Neural progenitor cell (in vitro differentiated cells): ENCODE results near the gene DLG2. TPM values are rescaled to one million over a fixed set of nuclear protein-coding genes. Genes with fewer than 3 reads are reported as not detected.

Experiments
- DNase-seq: peaks from one replicate; pipeline ENCODE4 v3.0.0-alpha.2; 2016; ENCODE audit warnings: low spot score
- H2AFZ ChIP-seq: fragments of 200-600 bp; sonication (generic); replicated peaks from 2 replicates; pipeline ENCODE4 v1.6.1; 2016; ENCODE audit warnings: antibody characterized with exemption
- H3F3A ChIP-seq: fragments of 200-600 bp; sonication (generic); 2 replicates; pipeline ENCODE4 v1.6.1; 2016; ENCODE audit warnings: antibody characterized with exemption, low read depth
- H3K27ac ChIP-seq: fragments of 200-600 bp; sonication (generic); 2 replicates; pipeline ENCODE4 v1.5.1; 2016; ENCODE audit warnings: mild to moderate bottlenecking
- H3K27me3 ChIP-seq: fragments of 200-600 bp; sonication (generic); 2 replicates; pipeline ENCODE4 v1.6.1; 2016; ENCODE audit warnings: mild to moderate bottlenecking, moderate library complexity
- H3K36me3 ChIP-seq: fragments of 200-600 bp; sonication (generic); 2 replicates; pipeline ENCODE4 v1.5.1; 2016
- H3K4me1 ChIP-seq: fragments of 200-600 bp; sonication (generic); 2 replicates; pipeline ENCODE4 v1.6.1; 2016; ENCODE audit warnings: mixed run types
- H3K4me2 ChIP-seq: fragments of 200-600 bp; sonication (generic); 2 replicates; pipeline ENCODE4 v1.6.1; 2016
- H3K4me3 ChIP-seq: fragments of 200-600 bp; sonication (generic); 2 replicates; pipeline ENCODE4 v1.5.1; 2016
- H3K79me2 ChIP-seq: fragments of 200-600 bp; sonication (generic); 2 replicates; pipeline ENCODE4 v1.6.1; 2016; ENCODE audit warnings: low read depth
- H3K9ac ChIP-seq: fragments of 200-600 bp; sonication (generic); 2 replicates; pipeline ENCODE4 v1.6.1; 2016
- H3K9me3 ChIP-seq: fragments of 200-600 bp; sonication (generic); 2 replicates; pipeline ENCODE4 v1.5.1; 2016; ENCODE audit warnings: low read depth
- H4K20me1 ChIP-seq: fragments of 200-600 bp; sonication (generic); 2 replicates; pipeline ENCODE4 v1.6.1; 2016; ENCODE audit warnings: low read depth
- H3K27ac Mint-ChIP-seq: 3 replicates; pipeline ENCODE4 v1.8.0; 2021; ENCODE audit warnings: mixed read lengths
- H3K27me3 Mint-ChIP-seq: 2 replicates; pipeline ENCODE4 v1.8.0; 2022; ENCODE audit warnings: low read depth, mild to moderate bottlenecking, inconsistent platforms, moderate library complexity, mixed read lengths; ENCODE audit not compliant: insufficient read depth
- H3K36me3 Mint-ChIP-seq: 3 replicates; pipeline ENCODE4 v1.8.0; 2021; ENCODE audit warnings: mixed read lengths
- H3K4me1 Mint-ChIP-seq: 3 replicates; pipeline ENCODE4 v1.8.0; 2021; ENCODE audit warnings: mixed read lengths
- H3K4me3 Mint-ChIP-seq: 3 replicates; pipeline ENCODE4 v1.8.0; 2021; ENCODE audit warnings: mild to moderate bottlenecking, moderate library complexity, mixed read lengths
- H3K9me3 Mint-ChIP-seq: 3 replicates; pipeline ENCODE4 v1.8.0; 2020; ENCODE audit warnings: mixed read lengths
- CTCF ChIP-seq: fragments of 200-600 bp; sonication (generic); IDR thresholded peaks from 2 replicates; pipeline ENCODE4 v1.5.1; 2017; ENCODE audit warnings: antibody characterized with exemption, mild to moderate bottlenecking
- EZH2 ChIP-seq: fragments of 200-600 bp; sonication (generic); IDR thresholded peaks from 2 replicates; pipeline ENCODE4 v1.6.1; 2017; ENCODE audit warnings: antibody characterized with exemption, mild to moderate bottlenecking, moderate library complexity
- EZH2phosphoT487 ChIP-seq: fragments of 200-600 bp; sonication (generic); IDR thresholded peaks from 2 replicates; pipeline ENCODE4 v1.6.1; 2017; ENCODE audit warnings: antibody characterized with exemption
- total RNA-seq: library from RNA; depleted of rRNA; stranded (reverse); fragments of >200 nt; gene quantifications from 2 replicates; pipeline ENCODE4 v1.2.3, GENCODE V29; 2015; ENCODE audit warnings: low replicate concordance

Gene DLG2
- total RNA-seq, 1 donor from 2014 or later, result 7.5 TPM

GRCh38 chr11:83971063-83971462 is 1656.1 kb downstream of the DLG2 start:
- Mint-ChIP-seq H3K4me1 (peaks cover 37% of the 10 kb centered on the region), H3K27ac (peak overlapping the region; percentile 13), H3K36me3 (no peaks in the 10 kb centered on the region), H3K9me3 (no peaks in the 10 kb centered on the region), H3K4me3 (no peak overlapping the region), H3K27me3 (no peaks in the 10 kb centered on the region)
- H3K9me3 ChIP-seq, result no peaks in the 10 kb centered on the region
- H3K4me3 ChIP-seq, result no peak overlapping the region
- no peak overlapping the region for H3K9ac ChIP-seq
- no peak overlapping the region for H2AFZ ChIP-seq
- no peaks in the 10 kb centered on the region for H4K20me1 ChIP-seq
- H3K27ac ChIP-seq, result no peak overlapping the region
- DNase-seq, result no peak
- no peak overlapping the region for H3K4me2 ChIP-seq
- no peaks in the 10 kb centered on the region for H3K79me2 ChIP-seq
- H3K36me3 ChIP-seq, result no peaks in the 10 kb centered on the region
- H3K27me3 ChIP-seq, result no peaks in the 10 kb centered on the region
- no peaks in the 10 kb centered on the region for H3F3A ChIP-seq
- H3K4me1 ChIP-seq, result peaks cover 9% of the 10 kb centered on the region
- TF ChIP-seq CTCF, result no peak
- TF ChIP-seq EZH2phosphoT487, result no peak
- no peak for TF ChIP-seq EZH2

DNA sequence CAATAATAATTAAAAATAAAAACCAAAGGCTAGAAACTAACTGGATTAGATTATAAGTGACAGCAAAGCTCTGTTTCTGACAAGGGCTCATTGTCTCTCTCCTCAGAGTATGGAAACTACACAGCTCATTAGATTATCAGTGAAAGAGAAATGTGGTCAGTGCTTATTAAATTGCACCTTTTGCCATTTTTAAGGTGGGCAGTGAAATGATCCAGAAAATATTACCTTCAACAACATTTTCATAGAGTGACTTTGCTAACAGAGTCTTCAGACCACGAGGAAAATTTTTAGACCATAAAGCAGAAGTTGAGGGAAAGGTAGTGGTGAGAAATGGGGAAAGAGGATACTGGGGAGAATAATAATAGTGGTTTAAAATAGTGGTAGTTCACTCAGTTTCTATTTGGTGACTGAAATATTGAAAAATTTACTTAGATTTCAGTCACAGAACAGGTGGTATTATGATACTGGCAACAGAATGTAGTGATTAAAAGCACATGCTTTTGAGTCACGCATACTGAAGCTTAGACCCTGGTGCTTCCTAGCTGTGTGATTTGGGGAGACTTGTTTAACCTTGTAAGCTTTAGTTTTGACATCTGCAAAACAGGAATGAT is 1657.0 kb downstream of the DLG2 start:
- H4K20me1 ChIP-seq, result no peaks in the 10 kb centered on the region
- no peak overlapping the region for H3K9ac ChIP-seq
- H3K9me3 ChIP-seq, result no peaks in the 10 kb centered on the region
- H3K27me3 ChIP-seq, result no peaks in the 10 kb centered on the region
- Mint-ChIP-seq H3K27me3 (no peaks in the 10 kb centered on the region), H3K9me3 (no peaks in the 10 kb centered on the region), H3K4me3 (no peak overlapping the region), H3K27ac (peak overlapping the region; percentile 1), H3K36me3 (no peaks in the 10 kb centered on the region), H3K4me1 (peaks cover 31% of the 10 kb centered on the region)
- H3K27ac ChIP-seq, result no peak overlapping the region
- no peak overlapping the region for H3K4me3 ChIP-seq
- DNase-seq, result no peak
- H2AFZ ChIP-seq, result no peak overlapping the region
- H3F3A ChIP-seq, result no peaks in the 10 kb centered on the region
- no peak overlapping the region for H3K4me2 ChIP-seq
- H3K36me3 ChIP-seq, result no peaks in the 10 kb centered on the region
- H3K79me2 ChIP-seq, result no peaks in the 10 kb centered on the region
- H3K4me1 ChIP-seq, result peaks cover 9% of the 10 kb centered on the region
- no peak for TF ChIP-seq EZH2
- TF ChIP-seq CTCF, result no peak
- no peak for TF ChIP-seq EZH2phosphoT487

GRCh38 chr11:83957038-83957900 is 1669.9 kb downstream of the DLG2 start:
- H3K27me3 Mint-ChIP-seq, result no peaks in the 10 kb centered on the region
- no peaks in the 10 kb centered on the region for H3K9me3 Mint-ChIP-seq

More at GRCh38 chr11:83957038-83957900, 1669.9 kb downstream of the DLG2 start:
- H3K4me2 ChIP-seq, result no peak overlapping the region
- no peak overlapping the region for H3K4me3 ChIP-seq
- H3F3A ChIP-seq, result no peaks in the 10 kb centered on the region
- no peaks in the 10 kb centered on the region for H3K4me1 ChIP-seq
- no peak overlapping the region for H3K27ac Mint-ChIP-seq
- no peaks in the 10 kb centered on the region for H3K36me3 ChIP-seq
- H3K27ac ChIP-seq, result no peak overlapping the region
- H4K20me1 ChIP-seq, result no peaks in the 10 kb centered on the region
- H3K36me3 Mint-ChIP-seq, result no peaks in the 10 kb centered on the region
- no peak overlapping the region for H2AFZ ChIP-seq
- H3K4me3 Mint-ChIP-seq, result no peak overlapping the region
- H3K4me1 Mint-ChIP-seq, result peaks cover 7% of the 10 kb centered on the region
- no peak overlapping the region for H3K9ac ChIP-seq
- H3K9me3 ChIP-seq, result no peaks in the 10 kb centered on the region
- TF ChIP-seq EZH2phosphoT487 (no peak), CTCF (no peak)
- no peaks in the 10 kb centered on the region for H3K79me2 ChIP-seq
- no peak for DNase-seq
- H3K27me3 ChIP-seq, result no peaks in the 10 kb centered on the region
